Motor neuron (in vitro differentiated cells): ENCODE results near the gene IGSF21. TPM values are rescaled to one million over a fixed set of nuclear protein-coding genes. Genes with fewer than 3 reads are reported as not detected.
A peak's percentile ranks its signal among the peaks of the same experiment; 100 is the strongest.

Experiments used
- ATAC-seq, 8 experiments: fragments of 200-7000 bp; cut with Tn5 transposase; replicated peaks in 6 of 8; 2 replicates each; pipeline ENCODE4 v1.8.0; 2021; ENCODE audit warnings: mild to moderate bottlenecking in 8 of 8, moderate library complexity in 8 of 8
- H3K27ac ChIP-seq, 2 donors: fragments of 250-450 bp; sonication (Bioruptor Pico); 2 replicates each; pipeline ENCODE4 v1.9.0; 2021; ENCODE audit warnings: antibody characterized with exemption in 2 of 2, mild to moderate bottlenecking in 2 of 2, moderate library complexity in 1 of 2
- H3K4me1 ChIP-seq, 2 donors: fragments of 250-450 bp; sonication (Bioruptor Pico); replicated peaks in 1 of 2; 2 replicates each; pipeline ENCODE4 v1.6.1; 2021; ENCODE audit warnings: antibody characterized with exemption in 2 of 2, mild to moderate bottlenecking in 2 of 2, moderate library complexity in 1 of 2
- H3K4me3 ChIP-seq, 5 donors: fragments of 250-450 bp; sonication (Bioruptor Pico); 2 replicates each; pipeline ENCODE4 v1.9.0; 2021; ENCODE audit warnings: antibody characterized with exemption in 5 of 5, mild to moderate bottlenecking in 5 of 5, moderate library complexity in 4 of 5
- WGBS, 10 experiments: fragments of 450-650 bp; shearing (Covaris generic); methylation state at CpG; one replicate each; pipeline ENCODE4 v1.0.0; 2022; 5-methylcytosine and 5-hydroxymethylcytosine counted together
- in situ Hi-C, 9 experiments: fragments of 400-800 bp; cut with MboI; loops; one replicate each; pipeline ENCODE4 v1.15.0; 2021; ENCODE audit warnings: low sequenced_read_pairs in 9 of 9, low pct_unique_long_range_greater_than_20kb in 2 of 9; ENCODE audit not compliant: unreplicated experiment in 9 of 9
- total RNA-seq, 8 experiments: library from RNA; unstranded; fragments of 300-600 nt; gene quantifications; 2 replicates each; pipeline versions ENCODE4 v1.2.3 to v1.2.4, GENCODE V29; 2022

Gene IGSF21
- total RNA-seq, 8 experiments from 2014 or later: 0.36 to 74.2 (median 5.4) TPM

DNA sequence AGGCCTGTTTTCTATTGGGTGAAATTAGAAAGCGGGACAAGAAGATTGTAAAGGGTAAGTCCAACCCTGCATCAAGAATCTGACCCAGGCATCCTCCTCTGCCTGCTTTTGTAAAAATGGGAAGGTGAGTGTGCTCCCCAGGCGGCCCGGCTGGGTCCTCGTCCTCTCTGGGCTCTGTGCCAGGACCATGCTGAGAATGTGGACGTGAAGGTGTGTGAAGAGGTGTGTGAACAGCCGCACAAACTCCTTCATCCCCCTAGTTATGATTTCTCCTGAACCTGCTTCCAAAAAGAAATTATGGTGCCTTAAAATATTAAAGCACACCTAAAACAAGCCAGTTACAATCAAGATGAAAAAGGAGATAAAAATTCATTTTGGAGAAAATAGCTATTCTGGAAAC, 185.7 kb downstream of the IGSF21 start:
- H3K4me3 ChIP-seq: no peak overlapping the region
- no peak for ATAC-seq
- 8 to 85% (median 80%) methylated on average over 3 to 6 of the region's 6 CpGs; no CpG with 5 or more reads in 4 of the 10 experiments for WGBS, 10 experiments
- no peak overlapping the region for H3K27ac ChIP-seq
- in situ Hi-C loops: no loop called here
- peaks cover 12 to 23% of the 10 kb centered on the region in 2 donors for H3K4me1 ChIP-seq

DNA sequence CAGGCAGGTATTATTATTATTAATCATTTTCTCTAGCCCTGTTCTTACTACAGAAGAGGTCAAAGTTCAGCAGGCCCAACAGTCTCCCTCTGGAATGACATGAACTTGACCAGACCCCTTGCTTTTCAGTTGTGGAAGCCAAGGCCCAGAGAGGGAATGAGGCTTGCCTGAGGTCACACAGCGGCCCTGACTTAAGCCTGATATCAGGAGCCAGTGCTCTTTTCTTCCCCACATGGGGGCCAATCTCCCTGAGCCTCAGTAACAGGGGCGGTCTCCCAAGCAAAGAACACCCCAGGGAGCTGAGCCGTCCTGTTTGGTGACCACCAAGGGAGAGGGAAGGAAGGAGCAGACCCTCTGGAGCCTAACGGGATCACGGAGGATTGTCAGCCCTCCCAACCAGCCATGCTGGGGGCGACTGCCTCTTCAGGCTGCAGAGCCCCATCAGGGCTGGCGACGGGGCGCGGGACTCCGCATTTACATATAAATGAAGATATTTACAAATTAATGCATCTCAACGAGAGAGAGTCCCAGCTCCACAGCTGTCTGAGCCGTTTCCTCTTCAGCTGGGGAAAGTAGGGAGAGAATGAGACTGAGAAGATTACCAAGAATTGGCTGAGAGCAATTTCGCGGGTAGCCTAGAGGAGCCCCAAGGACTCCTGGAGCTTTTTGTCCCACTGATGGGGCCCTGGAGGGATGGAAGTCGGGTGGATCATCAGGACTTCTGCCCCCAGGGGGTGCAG, 187.0 kb downstream of the IGSF21 start:
- in situ Hi-C loops: no loop called here
- peaks cover 8 to 26% of the 10 kb centered on the region in 2 donors for H3K4me1 ChIP-seq
- peak in 3 of 8 experiments; percentile 32 to 39 (median 38) for ATAC-seq
- H3K27ac ChIP-seq: no peak overlapping the region
- 0 to 30% (median 19%) methylated on average over 1 to 13 of the region's 16 CpGs; no CpG with 5 or more reads in 2 of the 10 experiments for WGBS, 10 experiments
- H3K4me3 ChIP-seq: no peak overlapping the region

DNA sequence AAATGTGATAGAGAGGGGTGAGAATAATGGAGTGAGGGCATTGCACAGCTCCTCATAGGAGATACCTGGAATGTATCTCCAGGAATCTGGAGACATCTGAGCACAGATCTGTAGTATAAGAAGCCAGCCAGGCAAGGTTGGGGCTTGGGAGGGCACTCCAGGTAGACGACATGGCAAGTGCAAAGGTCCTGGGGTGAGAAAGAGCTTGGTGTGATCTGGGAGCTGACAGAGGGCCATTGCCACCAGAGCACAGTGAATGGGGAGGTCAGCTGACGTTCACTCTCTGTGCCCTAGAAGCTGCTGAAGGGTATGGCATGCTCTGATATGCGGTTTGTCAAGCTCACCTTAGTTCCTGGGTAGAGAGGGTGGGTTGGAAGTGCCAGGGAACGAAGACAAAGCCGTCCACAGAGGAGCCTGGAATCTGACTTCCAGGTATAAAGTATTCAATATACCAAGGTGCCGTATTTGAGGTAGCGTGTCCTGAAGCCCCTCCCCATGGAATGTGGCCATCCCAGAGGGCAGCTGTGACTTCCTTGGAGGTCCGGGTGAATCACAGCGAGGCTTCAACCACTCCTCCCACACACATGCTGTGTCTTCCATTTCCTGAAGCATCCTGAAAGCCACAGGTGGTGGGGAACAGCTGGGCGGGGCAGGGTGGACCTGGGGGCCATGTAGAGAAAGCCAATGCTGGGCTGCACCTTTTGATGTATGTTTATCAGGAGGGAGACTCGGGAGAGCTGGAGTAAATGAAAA, 190.5 kb downstream of the IGSF21 start:
- ATAC-seq: no peak
- peaks cover 0 to 14% of the 10 kb centered on the region in 2 donors for H3K4me1 ChIP-seq
- H3K4me3 ChIP-seq: no peak overlapping the region
- 0 to 85% (median 20%) methylated on average over 1 to 8 of the region's 11 CpGs; no CpG with 5 or more reads in 1 of the 10 experiments for WGBS, 10 experiments
- in situ Hi-C loops: no loop called here
- no peak overlapping the region for H3K27ac ChIP-seq

DNA sequence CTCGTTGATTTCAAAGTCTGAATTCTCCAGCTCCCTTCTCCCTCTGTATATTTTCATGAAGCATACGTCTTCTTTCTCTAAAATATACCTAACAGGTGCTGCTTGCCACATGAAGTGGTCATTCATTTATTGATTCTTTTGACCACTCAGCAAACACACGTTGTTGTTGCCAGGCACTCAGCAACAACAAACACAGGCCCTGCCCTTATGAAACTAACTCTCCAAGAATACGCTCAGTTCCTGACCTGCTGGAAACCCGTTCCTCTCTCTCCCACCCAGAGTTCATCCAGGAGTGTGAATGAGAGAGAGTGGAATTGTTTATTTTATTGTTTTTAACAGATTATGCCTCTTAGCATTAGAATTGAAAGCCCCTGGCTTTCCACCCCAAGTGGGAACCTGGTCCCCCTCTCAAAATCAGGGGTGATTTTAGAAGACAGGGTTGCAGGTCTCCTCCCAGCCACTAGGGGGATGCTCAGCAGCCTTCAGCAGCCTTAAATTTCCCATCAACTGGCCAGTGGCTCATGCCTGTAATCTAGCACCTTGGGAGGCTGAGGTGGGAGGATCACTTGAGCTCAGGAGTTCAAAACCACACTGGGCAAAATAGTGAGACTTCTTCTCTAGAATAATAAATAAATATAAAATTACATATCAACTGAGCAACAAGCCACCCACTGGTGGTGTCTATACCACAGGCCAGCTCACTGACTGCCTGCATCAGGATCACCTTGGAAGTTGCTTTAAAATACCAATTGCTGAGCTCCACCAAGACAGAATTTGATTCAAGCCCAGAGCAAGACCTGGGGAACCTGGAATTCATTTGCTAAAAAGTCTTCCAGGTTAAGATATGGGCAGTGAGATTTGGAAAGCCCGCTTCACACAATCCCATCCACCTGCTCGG, 192.1 kb downstream of the IGSF21 start:
- Histone ChIP-seq H3K4me3 (no peak overlapping the region), H3K4me1 (peaks cover 0 to 14% of the 10 kb centered on the region in 2 donors), H3K27ac (no peak overlapping the region)
- ATAC-seq: peak in 3 of 8 experiments; percentile 21 to 39 (median 31)
- in situ Hi-C loops: no loop called here
- WGBS, 10 experiments: 0 to 66% (median 58%) methylated on average over 1 to 7 of the region's 7 CpGs; no CpG with 5 or more reads in 1 of the 10 experiments

DNA sequence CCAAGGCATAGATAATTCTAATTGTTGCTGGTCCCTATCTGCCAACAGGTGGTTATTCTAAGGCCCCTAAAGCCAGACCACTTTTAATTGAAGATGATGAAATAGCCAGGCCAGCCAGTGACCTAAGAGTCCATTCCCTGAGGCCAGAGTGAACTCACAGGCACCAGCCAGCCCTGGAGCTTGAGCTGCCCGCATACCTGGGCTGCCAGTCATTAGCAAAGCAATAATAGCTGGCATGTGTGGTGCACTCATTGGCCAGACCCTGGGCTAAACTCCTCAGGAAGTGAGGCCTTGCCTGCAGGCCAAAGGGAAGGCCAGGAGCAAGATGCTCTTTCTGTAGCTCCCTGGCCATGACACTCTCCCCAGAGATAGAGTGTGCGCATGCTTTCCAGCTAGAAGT, 192.8 kb downstream of the IGSF21 start:
- H3K4me1 ChIP-seq: peaks cover 0 to 14% of the 10 kb centered on the region in 2 donors
- H3K4me3 ChIP-seq: no peak overlapping the region
- H3K27ac ChIP-seq: no peak overlapping the region
- no peak for ATAC-seq
- in situ Hi-C loops: no loop called here
- WGBS, 10 experiments: 0 to 100% (median 89%) methylated on average over 1 to 2 of the region's 2 CpGs; no CpG with 5 or more reads in 5 of the 10 experiments

DNA sequence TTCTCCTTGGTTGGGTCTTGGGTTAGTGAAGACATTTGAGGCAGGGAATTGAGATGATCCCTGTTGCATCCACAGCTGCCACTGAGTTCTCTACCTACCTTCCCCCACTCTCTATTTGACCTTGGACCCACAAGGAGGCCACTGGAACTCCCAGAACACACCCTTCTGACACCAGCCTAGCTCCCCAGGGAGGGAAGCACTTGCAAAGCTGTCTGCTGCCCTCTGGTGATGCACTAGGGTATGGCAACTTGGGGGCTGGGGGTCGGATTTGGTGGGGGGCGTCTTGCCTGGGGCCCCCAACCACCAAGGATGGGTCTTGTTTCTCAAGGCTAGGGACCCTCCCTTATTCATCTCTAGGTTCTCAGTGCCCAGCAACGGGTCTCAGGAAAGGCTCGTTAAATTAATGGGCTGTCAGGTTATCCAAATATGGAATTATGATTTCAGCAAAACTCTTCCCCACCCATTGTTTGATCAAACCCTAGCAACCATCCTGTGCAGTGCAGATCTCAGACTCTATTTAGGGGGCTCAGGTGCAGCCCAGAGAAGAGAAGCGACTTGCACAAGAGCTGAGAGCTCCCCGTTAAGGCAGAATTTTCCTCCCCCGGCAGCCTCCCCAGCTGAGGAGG, 195.3 kb downstream of the IGSF21 start:
- Histone ChIP-seq H3K4me1 (peaks cover 0 to 14% of the 10 kb centered on the region in 2 donors), H3K27ac (no peak overlapping the region), H3K4me3 (no peak overlapping the region)
- in situ Hi-C loops: no loop called here
- ATAC-seq: no peak
- 37 to 100% (median 76%) methylated on average over 1 to 6 of the region's 7 CpGs; no CpG with 5 or more reads in 5 of the 10 experiments for WGBS, 10 experiments

DNA sequence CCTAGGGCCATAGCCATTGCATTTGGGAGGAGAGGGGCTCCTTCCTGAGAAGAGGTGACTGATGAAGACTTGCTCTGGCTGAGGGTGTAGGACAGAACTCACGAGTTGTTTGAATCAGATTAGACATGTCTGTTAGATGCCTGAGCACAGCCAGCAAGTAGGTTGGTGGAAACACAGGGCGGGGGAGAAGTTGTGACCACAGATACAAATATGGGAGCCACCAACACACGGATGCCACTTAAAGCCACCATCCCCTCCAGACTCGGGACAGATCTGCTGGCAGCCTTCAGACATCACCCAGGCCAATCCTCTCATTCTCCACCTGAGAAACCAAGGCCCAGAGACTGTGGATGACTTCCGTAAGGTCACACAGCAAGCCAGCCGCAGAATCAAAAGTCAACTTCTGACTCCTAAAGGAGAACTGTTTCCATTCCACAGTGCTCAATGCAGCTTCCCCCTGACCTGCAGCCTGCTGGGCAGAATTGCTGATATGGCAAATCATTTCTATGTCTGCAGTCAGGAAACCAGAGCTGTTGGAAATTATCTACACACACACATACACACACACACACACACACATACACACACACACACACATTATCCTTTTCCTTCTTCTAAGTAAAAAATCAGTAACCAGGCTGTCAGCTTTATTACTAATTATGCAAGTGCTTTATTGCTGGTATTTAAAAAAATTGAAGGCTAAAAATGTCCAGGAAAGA, 196.7 kb downstream of the IGSF21 start:
- in situ Hi-C loops: no loop called here
- 33 to 86% (median 63%) methylated on average over 2 to 6 of the region's 6 CpGs; no CpG with 5 or more reads in 5 of the 10 experiments for WGBS, 10 experiments
- no peak for ATAC-seq

DNA sequence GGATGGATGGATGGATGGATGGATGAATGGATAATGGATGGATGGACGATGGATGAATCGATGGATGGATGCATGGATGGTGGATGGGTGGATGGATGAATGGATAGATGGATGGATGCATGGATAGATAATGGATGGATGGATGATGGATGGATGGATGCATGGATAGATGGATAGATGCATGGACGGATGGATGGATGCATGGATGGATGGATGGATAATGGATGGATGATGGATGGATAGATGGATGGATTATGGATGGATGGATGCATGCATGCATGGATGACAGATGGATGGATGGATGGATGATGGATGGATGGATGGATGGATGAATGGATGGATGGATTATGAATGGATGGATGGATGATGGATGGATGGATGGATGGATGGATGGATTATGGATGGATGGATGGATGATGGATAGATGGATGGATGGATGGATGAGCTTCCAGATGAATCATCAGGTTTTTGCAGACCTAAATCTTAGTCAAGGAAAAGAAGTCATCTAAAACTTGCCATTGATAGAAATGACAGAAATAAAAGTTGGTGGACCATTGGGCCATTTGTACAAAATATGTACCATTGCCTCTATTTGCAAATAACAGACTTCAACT, 197.7 kb downstream of the IGSF21 start:
- WGBS, 10 experiments: 6 to 88% (median 76%) methylated on average over 1 to 3 of the region's 3 CpGs; no CpG with 5 or more reads in 1 of the 10 experiments
- in situ Hi-C loops: no loop called here

More for the DNA sequence above, 196.7 kb downstream of the IGSF21 start:
- Histone ChIP-seq H3K27ac (no peak overlapping the region), H3K4me1 (peaks cover 0 to 4% of the 10 kb centered on the region in 2 donors), H3K4me3 (no peak overlapping the region)

DNA sequence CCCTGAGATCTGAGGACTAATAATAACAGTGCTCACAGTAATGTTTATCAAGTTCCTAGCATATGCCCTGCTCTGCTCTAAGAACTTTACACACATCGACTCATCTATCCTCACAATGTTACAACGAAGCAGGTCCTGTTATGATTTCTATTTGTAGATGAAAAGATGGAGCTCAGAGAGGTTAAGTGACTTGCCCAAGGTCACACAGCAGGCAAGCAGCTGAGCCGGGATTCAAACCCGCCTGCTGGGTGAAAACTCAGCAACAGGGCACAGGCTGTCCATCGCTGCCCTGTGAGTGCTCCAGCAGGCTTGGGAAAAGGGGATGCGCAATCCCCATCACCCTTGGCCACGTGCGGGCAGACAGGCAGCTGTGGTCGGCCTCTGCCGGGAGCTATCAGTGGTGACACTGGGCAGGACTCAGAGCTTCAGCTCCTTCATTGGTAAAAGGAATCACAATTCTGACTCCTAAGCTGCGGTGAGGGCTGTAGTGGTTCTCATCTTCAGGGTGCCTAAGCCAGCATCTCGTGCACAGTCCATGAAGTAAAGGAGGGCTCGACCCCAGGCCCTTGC, 199.8 kb downstream of the IGSF21 start:
- in situ Hi-C loops: no loop called here
- no peak overlapping the region for H3K27ac ChIP-seq
- H3K4me3 ChIP-seq: no peak overlapping the region
- ATAC-seq: no peak
- 0 to 90% (median 71%) methylated on average over 1 to 9 of the region's 13 CpGs; no CpG with 5 or more reads in 2 of the 10 experiments for WGBS, 10 experiments
- H3K4me1 ChIP-seq: no peaks in the 10 kb centered on the region

More for the DNA sequence above, 197.7 kb downstream of the IGSF21 start:
- H3K4me3 ChIP-seq: no peak overlapping the region
- H3K27ac ChIP-seq: no peak overlapping the region
- ATAC-seq: no peak
- no peaks in the 10 kb centered on the region for H3K4me1 ChIP-seq

DNA sequence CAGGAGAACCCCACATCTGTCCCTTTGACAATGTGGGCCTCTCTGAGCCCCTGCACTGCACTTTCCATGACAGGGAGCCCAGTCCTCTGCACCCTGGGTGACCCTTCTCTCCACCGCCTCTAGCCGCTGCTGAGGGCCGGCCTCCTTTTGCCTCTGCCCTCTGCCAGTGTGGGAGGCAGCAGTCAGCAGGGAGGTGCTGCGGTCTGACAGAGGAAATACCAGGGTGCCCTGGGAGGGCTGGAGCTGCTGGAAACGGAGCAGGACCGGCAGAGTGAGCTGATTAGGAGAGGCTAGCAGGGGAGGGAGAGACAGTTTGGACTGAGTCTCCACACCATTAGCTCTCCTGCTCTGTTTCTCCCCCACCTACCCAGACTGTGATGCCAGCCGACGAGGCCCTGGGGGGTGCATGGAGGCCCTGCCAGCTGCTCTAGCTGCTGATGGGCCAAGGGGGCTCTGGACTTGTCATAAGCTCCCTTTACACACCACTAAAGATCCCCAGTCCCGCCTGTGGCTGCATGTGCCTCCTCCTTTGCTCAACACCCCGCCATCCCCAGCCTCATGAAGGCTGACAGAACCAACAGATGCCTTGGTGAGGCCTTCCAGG, 202.1 kb downstream of the IGSF21 start:
- WGBS, 10 experiments: 0 to 100% (median 69%) methylated on average over 1 to 7 of the region's 10 CpGs; no CpG with 5 or more reads in 3 of the 10 experiments
- Histone ChIP-seq H3K27ac (no peak overlapping the region), H3K4me1 (no peaks in the 10 kb centered on the region), H3K4me3 (no peak overlapping the region)
- no peak for ATAC-seq
- in situ Hi-C loops: no loop called here

DNA sequence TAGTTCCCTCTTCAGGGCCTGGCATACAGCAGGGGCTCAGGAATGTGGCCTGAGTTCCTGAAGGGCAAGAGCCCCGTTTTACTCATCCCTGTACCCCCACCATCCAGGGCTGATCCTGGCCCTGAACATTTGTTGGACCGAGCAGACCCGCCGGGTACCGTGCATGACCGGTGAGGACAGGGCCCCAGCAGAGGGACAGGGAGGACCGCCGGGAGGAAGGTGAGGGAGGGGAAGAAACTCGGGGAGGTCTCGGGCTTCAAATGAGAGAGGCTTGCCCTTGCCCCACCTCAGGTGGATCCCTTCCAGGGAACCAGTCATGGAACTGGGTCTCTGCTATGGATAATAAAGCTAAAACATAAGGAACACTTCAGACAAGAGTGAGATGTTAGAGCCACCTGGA, 205.4 kb downstream of the IGSF21 start:
- in situ Hi-C loops: no loop called here
- Histone ChIP-seq H3K4me1 (no peaks in the 10 kb centered on the region), H3K27ac (no peak overlapping the region), H3K4me3 (no peak overlapping the region)
- ATAC-seq: no peak
- WGBS, 10 experiments: 0 to 96% (median 50%) methylated on average over 1 to 5 of the region's 10 CpGs; no CpG with 5 or more reads in 3 of the 10 experiments
